HEK293 (cell line): ENCODE results near the gene GYPC.

ENCODE experiments used
- CTCF ChIA-PET: fragments of 350-600 bp; formaldehyde crosslinking; extraction: SDS; loops from one replicate; lab custom pipeline; 2021; ENCODE audit warnings: antibody characterized with exemption; lab: Yijun Ruan, JAX
- POLR2A ChIA-PET: fragments of 300-600 bp; formaldehyde crosslinking; extraction: SDS; loops from one replicate; lab custom pipeline; 2020; ENCODE audit warnings: antibody characterized with exemption, inconsistent platforms; lab: Yijun Ruan, JAX
- H3K27ac ChIP-seq: fragments of 200-500 bp; sonication (Bioruptor generic); 2 replicates; pipeline ENCODE4 v1.5.1; 2014; ENCODE audit warnings: low read depth, low read length, control low read depth, inconsistent platforms; ENCODE audit errors: extremely low read depth
- H3K36me3 ChIP-seq, 2 experiments: fragments of 200-500 bp in 1 of 2; sonication (Bioruptor generic) in 1 of 2; 1 replicate in 1 of 2; 2 replicates in 1 of 2; pipeline ENCODE4 v1.5.1; 2014 to 2017; ENCODE audit warnings: inconsistent platforms in 2 of 2, low read length in 2 of 2; ENCODE audit not compliant: control insufficient read depth in 2 of 2, insufficient read depth in 1 of 2
- H3K4me1 ChIP-seq: fragments of 200-500 bp; sonication (Bioruptor generic); 2 replicates; pipeline ENCODE4 v1.5.1; 2014; ENCODE audit warnings: mild to moderate bottlenecking, low read length, inconsistent platforms; ENCODE audit not compliant: control insufficient read depth, insufficient read depth
- H3K4me3 ChIP-seq: 2 replicates; pipeline ENCODE4 v1.5.1; 2011; ENCODE audit warnings: low read depth, mild to moderate bottlenecking, control low read depth, low read length, moderate library complexity
- H3K9me3 ChIP-seq: fragments of 200-500 bp; sonication (Bioruptor generic); 2 replicates; pipeline ENCODE4 v1.5.1; 2014; ENCODE audit warnings: low read depth, low read length, inconsistent platforms; ENCODE audit not compliant: control insufficient read depth, insufficient read depth
- GLI2 ChIP-seq: fragments of 450-650 bp; formaldehyde crosslinking; IDR thresholded peaks from 2 replicates; pipeline ENCODE4; 2017; ENCODE audit warnings: missing biosample characterization, missing genetic modification characterization, low read depth, borderline replicate concordance
- RBAK ChIP-seq: fragments of 450-650 bp; formaldehyde crosslinking; IDR thresholded peaks from 2 replicates; pipeline ENCODE4 v1.5.1; 2016; ENCODE audit warnings: missing biosample characterization, missing genetic modification characterization
- ZNF112 ChIP-seq: fragments of 450-650 bp; formaldehyde crosslinking; IDR thresholded peaks from 2 replicates; pipeline ENCODE4 v1.5.0; 2017; ENCODE audit warnings: missing biosample characterization, missing genetic modification characterization
- ZNF133 ChIP-seq: fragments of 450-650 bp; formaldehyde crosslinking; IDR thresholded peaks from 2 replicates; pipeline ENCODE4 v1.5.1; 2016; ENCODE audit warnings: missing biosample characterization, missing genetic modification characterization
- ZNF2 ChIP-seq: fragments of 450-650 bp; formaldehyde crosslinking; IDR thresholded peaks from 2 replicates; pipeline ENCODE4 v1.5.1; 2016; ENCODE audit warnings: missing biosample characterization, missing genetic modification characterization
- ZNF239 ChIP-seq: fragments of 450-650 bp; formaldehyde crosslinking; IDR thresholded peaks from 2 replicates; pipeline ENCODE4 v1.5.1; 2016; ENCODE audit warnings: missing biosample characterization, missing genetic modification characterization
- ZNF24 ChIP-seq: fragments of 450-650 bp; formaldehyde crosslinking; IDR thresholded peaks from 2 replicates; pipeline ENCODE4 v1.5.1; 2016; ENCODE audit warnings: missing biosample characterization, missing genetic modification characterization
- ZNF514 ChIP-seq: fragments of 450-650 bp; formaldehyde crosslinking; IDR thresholded peaks from 2 replicates; pipeline ENCODE4 v1.5.1; 2016; ENCODE audit warnings: missing biosample characterization, missing genetic modification characterization
- ZNF548 ChIP-seq: fragments of 450-650 bp; formaldehyde crosslinking; IDR thresholded peaks from 2 replicates; pipeline ENCODE4 v1.5.1; 2016; ENCODE audit warnings: missing biosample characterization, missing genetic modification characterization
- ZNF596 ChIP-seq: fragments of 450-650 bp; IDR thresholded peaks from 2 replicates; pipeline ENCODE4 v1.5.0; 2018; ENCODE audit warnings: missing biosample characterization, mild to moderate bottlenecking, missing genetic modification characterization, moderate library complexity
- ZNF600 ChIP-seq: fragments of 450-650 bp; formaldehyde crosslinking; IDR thresholded peaks from 2 replicates; pipeline ENCODE4 v1.5.1; 2016; ENCODE audit warnings: missing biosample characterization, missing genetic modification characterization
- ZNF624 ChIP-seq: fragments of 450-650 bp; formaldehyde crosslinking; IDR thresholded peaks from 2 replicates; pipeline ENCODE4 v1.5.1; 2017; ENCODE audit warnings: missing biosample characterization, missing genetic modification characterization
- ZNF707 ChIP-seq: fragments of 450-650 bp; formaldehyde crosslinking; IDR thresholded peaks from 2 replicates; pipeline ENCODE4 v1.5.1; 2016; ENCODE audit warnings: missing biosample characterization, missing genetic modification characterization
- ZNF791 ChIP-seq: fragments of 450-650 bp; formaldehyde crosslinking; IDR thresholded peaks from 2 replicates; pipeline ENCODE4 v1.5.1; 2016; ENCODE audit warnings: missing biosample characterization, missing genetic modification characterization
- TF ChIP-seq, protein P1 (sequence below): fragments of 450-650 bp; formaldehyde crosslinking; IDR thresholded peaks from 2 replicates; pipeline ENCODE4 v1.5.1; 2016; ENCODE audit warnings: missing biosample characterization, missing genetic modification characterization
- TF ChIP-seq, protein P2 (sequence below): fragments of 450-650 bp; formaldehyde crosslinking; IDR thresholded peaks from 2 replicates; pipeline ENCODE4 v1.5.1; 2016; ENCODE audit warnings: missing biosample characterization, missing genetic modification characterization
- TF ChIP-seq, protein P3 (sequence below): fragments of 450-650 bp; formaldehyde crosslinking; IDR thresholded peaks from 2 replicates; pipeline ENCODE4; 2016; ENCODE audit warnings: missing biosample characterization, missing genetic modification characterization
- TF ChIP-seq, protein P4 (sequence below): fragments of 450-650 bp; formaldehyde crosslinking; IDR thresholded peaks from 2 replicates; pipeline ENCODE4 v1.5.1; 2016; ENCODE audit warnings: missing biosample characterization, missing genetic modification characterization, borderline replicate concordance
- TF ChIP-seq, protein P5 (sequence below): fragments of 450-650 bp; formaldehyde crosslinking; IDR thresholded peaks from 2 replicates; pipeline ENCODE4 v1.5.1; 2017; ENCODE audit warnings: missing biosample characterization, missing genetic modification characterization
- TF ChIP-seq, protein P6 (sequence below): fragments of 450-650 bp; formaldehyde crosslinking; IDR thresholded peaks from 2 replicates; pipeline ENCODE4 v1.5.1; 2016; ENCODE audit warnings: missing biosample characterization, missing genetic modification characterization

GYPC gene

DNA sequence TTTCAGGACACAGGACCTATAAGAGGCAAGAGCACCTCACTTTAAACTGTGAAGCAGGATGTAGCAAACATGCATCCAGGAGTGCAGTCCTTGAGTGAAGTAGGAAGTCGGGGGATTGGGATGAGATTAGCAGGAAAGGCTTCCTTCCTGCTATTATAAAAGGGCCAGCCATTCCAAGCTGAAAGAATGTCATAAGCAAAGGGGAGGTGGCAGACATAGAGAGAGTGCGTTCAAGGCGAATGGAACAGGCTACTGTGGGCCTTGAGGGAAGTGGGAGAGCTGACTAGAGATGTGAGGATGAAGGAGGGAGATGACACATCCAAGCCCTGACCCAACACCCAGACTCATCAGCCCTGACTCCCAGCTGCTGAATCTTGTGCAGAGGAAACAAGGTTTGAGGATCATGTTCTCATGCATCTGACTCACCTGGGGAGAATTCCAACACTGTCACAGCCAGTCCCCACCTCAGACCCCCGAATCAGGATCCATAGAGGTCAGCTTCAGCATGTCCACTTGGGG is 63.9 kb downstream of the GYPC start:
- Histone ChIP-seq H3K36me3 (no peaks in the 10 kb centered on the region), H3K27ac (no peak overlapping the region), H3K9me3 (no peaks in the 10 kb centered on the region), H3K4me1 (no peaks in the 10 kb centered on the region), H3K4me3 (no peak overlapping the region)
- TF ChIP-seq, protein P1, sequence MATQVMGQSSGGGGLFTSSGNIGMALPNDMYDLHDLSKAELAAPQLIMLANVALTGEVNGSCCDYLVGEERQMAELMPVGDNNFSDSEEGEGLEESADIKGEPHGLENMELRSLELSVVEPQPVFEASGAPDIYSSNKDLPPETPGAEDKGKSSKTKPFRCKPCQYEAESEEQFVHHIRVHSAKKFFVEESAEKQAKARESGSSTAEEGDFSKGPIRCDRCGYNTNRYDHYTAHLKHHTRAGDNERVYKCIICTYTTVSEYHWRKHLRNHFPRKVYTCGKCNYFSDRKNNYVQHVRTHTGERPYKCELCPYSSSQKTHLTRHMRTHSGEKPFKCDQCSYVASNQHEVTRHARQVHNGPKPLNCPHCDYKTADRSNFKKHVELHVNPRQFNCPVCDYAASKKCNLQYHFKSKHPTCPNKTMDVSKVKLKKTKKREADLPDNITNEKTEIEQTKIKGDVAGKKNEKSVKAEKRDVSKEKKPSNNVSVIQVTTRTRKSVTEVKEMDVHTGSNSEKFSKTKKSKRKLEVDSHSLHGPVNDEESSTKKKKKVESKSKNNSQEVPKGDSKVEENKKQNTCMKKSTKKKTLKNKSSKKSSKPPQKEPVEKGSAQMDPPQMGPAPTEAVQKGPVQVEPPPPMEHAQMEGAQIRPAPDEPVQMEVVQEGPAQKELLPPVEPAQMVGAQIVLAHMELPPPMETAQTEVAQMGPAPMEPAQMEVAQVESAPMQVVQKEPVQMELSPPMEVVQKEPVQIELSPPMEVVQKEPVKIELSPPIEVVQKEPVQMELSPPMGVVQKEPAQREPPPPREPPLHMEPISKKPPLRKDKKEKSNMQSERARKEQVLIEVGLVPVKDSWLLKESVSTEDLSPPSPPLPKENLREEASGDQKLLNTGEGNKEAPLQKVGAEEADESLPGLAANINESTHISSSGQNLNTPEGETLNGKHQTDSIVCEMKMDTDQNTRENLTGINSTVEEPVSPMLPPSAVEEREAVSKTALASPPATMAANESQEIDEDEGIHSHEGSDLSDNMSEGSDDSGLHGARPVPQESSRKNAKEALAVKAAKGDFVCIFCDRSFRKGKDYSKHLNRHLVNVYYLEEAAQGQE (tag by site-specific recombination): no peak
- TF ChIP-seq ZNF239 (tag by site-specific recombination): no peak
- ChIA-PET POLR2A (no interaction called here), CTCF (interaction anchor here (0.6 to 0.8 kb wide), 3 partner anchors 68 to 629 kb away, joined by 3 to 5 read pairs (median 3); no protein-coding TSS in a partner anchor)

DNA sequence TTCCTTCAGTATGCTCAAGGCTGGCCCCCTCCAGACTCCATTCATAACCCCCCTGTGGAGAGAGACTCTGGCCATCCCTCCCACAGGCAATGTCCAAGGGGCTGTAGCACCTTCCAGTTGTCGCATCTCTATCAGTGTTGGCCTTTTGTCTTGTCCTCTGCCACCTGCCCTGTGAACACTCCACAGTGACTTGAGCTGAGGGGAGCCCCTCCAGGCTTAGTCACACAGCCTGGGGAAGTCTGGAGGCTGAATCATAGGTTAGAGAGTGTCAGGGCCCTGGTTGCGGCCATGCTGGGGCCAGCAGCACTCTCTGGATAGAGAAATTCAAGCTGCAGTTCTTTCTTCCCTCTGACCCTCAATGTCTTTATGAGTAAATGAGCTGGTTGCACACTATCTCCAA is 64.7 kb downstream of the GYPC start:
- H3K27ac ChIP-seq: no peak overlapping the region
- no peaks in the 10 kb centered on the region for H3K9me3 ChIP-seq
- no peaks in the 10 kb centered on the region for H3K4me1 ChIP-seq
- POLR2A ChIA-PET: no interaction called here
- CTCF ChIA-PET: interaction anchor here (0.7 kb wide), 1 partner anchor 252 kb away, joined by 3 read pairs; no protein-coding TSS in a partner anchor
- no peak overlapping the region for H3K4me3 ChIP-seq
- no peak for TF ChIP-seq RBAK (tag by site-specific recombination)
- TF ChIP-seq, protein P2, sequence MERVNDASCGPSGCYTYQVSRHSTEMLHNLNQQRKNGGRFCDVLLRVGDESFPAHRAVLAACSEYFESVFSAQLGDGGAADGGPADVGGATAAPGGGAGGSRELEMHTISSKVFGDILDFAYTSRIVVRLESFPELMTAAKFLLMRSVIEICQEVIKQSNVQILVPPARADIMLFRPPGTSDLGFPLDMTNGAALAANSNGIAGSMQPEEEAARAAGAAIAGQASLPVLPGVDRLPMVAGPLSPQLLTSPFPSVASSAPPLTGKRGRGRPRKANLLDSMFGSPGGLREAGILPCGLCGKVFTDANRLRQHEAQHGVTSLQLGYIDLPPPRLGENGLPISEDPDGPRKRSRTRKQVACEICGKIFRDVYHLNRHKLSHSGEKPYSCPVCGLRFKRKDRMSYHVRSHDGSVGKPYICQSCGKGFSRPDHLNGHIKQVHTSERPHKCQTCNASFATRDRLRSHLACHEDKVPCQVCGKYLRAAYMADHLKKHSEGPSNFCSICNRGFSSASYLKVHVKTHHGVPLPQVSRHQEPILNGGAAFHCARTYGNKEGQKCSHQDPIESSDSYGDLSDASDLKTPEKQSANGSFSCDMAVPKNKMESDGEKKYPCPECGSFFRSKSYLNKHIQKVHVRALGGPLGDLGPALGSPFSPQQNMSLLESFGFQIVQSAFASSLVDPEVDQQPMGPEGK: no peak
- no peak for TF ChIP-seq ZNF596 (tag by site-specific recombination)
- TF ChIP-seq, protein P3, sequence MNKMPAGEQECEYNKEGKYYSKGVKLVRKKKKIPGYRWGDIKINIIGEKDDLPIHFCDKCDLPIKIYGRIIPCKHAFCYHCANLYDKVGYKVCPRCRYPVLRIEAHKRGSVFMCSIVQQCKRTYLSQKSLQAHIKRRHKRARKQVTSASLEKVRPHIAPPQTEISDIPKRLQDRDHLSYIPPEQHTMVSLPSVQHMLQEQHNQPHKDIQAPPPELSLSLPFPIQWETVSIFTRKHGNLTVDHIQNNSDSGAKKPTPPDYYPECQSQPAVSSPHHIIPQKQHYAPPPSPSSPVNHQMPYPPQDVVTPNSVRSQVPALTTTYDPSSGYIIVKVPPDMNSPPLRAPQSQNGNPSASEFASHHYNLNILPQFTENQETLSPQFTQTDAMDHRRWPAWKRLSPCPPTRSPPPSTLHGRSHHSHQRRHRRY (tag by site-specific recombination): no peak
- TF ChIP-seq GLI2 (tag by site-specific recombination): no peak
- no peaks in the 10 kb centered on the region for H3K36me3 ChIP-seq

DNA sequence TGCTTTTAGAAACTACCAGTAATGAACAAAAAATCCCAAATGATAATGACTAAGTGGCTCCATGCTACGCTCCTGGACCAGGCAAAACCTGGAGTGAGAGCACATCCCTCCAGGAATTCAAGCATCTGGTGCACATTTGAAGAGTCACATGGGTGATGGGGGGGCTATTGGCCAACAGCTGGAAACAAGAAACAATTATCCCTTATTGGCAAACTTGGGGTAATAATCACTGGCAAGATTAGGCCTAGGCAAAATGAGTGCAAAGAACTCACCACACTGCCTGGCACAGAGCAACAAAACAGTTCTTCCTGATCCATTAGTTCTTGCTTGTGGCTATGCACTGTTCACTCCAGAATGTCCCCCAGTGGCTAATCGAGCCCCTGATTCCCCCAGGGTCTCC is 66.1 kb downstream of the GYPC start:
- no peaks in the 10 kb centered on the region for H3K36me3 ChIP-seq
- ChIA-PET POLR2A (no interaction called here), CTCF (no interaction called here)
- H3K9me3 ChIP-seq: no peaks in the 10 kb centered on the region
- no peak overlapping the region for H3K4me3 ChIP-seq
- no peaks in the 10 kb centered on the region for H3K4me1 ChIP-seq
- H3K27ac ChIP-seq: no peak overlapping the region
- TF ChIP-seq, protein P4, sequence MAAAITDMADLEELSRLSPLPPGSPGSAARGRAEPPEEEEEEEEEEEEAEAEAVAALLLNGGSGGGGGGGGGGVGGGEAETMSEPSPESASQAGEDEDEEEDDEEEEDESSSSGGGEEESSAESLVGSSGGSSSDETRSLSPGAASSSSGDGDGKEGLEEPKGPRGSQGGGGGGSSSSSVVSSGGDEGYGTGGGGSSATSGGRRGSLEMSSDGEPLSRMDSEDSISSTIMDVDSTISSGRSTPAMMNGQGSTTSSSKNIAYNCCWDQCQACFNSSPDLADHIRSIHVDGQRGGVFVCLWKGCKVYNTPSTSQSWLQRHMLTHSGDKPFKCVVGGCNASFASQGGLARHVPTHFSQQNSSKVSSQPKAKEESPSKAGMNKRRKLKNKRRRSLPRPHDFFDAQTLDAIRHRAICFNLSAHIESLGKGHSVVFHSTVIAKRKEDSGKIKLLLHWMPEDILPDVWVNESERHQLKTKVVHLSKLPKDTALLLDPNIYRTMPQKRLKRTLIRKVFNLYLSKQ (tag by site-specific recombination): no peak
- TF ChIP-seq ZNF2 (tag by site-specific recombination) (no peak), ZNF624 (tag by site-specific recombination) (no peak), ZNF133 (tag by site-specific recombination) (no peak), ZNF600 (no peak), ZNF514 (tag by site-specific recombination) (no peak), ZNF548 (tag by site-specific recombination) (no peak), ZNF707 (no peak), ZNF112 (no peak), ZNF24 (tag by site-specific recombination) (no peak), ZNF791 (tag by site-specific recombination) (no peak)
- TF ChIP-seq, protein P5, sequence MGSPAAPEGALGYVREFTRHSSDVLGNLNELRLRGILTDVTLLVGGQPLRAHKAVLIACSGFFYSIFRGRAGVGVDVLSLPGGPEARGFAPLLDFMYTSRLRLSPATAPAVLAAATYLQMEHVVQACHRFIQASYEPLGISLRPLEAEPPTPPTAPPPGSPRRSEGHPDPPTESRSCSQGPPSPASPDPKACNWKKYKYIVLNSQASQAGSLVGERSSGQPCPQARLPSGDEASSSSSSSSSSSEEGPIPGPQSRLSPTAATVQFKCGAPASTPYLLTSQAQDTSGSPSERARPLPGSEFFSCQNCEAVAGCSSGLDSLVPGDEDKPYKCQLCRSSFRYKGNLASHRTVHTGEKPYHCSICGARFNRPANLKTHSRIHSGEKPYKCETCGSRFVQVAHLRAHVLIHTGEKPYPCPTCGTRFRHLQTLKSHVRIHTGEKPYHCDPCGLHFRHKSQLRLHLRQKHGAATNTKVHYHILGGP (tag by site-specific recombination): no peak
- TF ChIP-seq, protein P6, sequence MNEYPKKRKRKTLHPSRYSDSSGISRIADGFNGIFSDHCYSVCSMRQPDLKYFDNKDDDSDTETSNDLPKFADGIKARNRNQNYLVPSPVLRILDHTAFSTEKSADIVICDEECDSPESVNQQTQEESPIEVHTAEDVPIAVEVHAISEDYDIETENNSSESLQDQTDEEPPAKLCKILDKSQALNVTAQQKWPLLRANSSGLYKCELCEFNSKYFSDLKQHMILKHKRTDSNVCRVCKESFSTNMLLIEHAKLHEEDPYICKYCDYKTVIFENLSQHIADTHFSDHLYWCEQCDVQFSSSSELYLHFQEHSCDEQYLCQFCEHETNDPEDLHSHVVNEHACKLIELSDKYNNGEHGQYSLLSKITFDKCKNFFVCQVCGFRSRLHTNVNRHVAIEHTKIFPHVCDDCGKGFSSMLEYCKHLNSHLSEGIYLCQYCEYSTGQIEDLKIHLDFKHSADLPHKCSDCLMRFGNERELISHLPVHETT (tag by site-specific recombination): no peak
